BE2C (cell line): ENCODE data around the gene AAR2. TPM values are rescaled to one million over a fixed set of nuclear protein-coding genes. Genes with fewer than 3 reads are reported as not detected.

Experiments
- DNase-seq: peaks from one replicate; pipeline ENCODE4 v3.0.0-alpha.2; 2020
- H3K27me3 ChIP-seq: fragments of 250-450 bp; sonication (Bioruptor Pico); 2 replicates; pipeline ENCODE4 v1.5.1; 2020; ENCODE audit warnings: mild to moderate bottlenecking
- H3K36me3 ChIP-seq: fragments of 250-450 bp; sonication (Bioruptor Pico); 2 replicates; pipeline ENCODE4 v1.5.1; 2020; ENCODE audit warnings: mild to moderate bottlenecking
- H3K4me1 ChIP-seq: fragments of 250-450 bp; sonication (Bioruptor Pico); 2 replicates; pipeline ENCODE4 v1.5.1; 2020
- H3K4me3 ChIP-seq: 2 replicates; pipeline ENCODE4 v1.5.1; 2011; ENCODE audit warnings: low read depth, low read length
- H3K9me3 ChIP-seq: fragments of 250-450 bp; sonication (Bioruptor Pico); 2 replicates; pipeline ENCODE4 v1.5.1; 2020
- CTCF ChIP-seq: IDR thresholded peaks from 2 replicates; pipeline ENCODE4 v1.5.1; 2012; ENCODE audit warnings: mild to moderate bottlenecking, low read depth, low read length
- polyA plus RNA-seq: library from polyadenylated mRNA; unstranded; fragments of >200 nt; gene quantifications from one replicate; pipeline ENCODE4 v1.2.1, GENCODE V29; 2012; ENCODE audit warnings: low read depth, missing spikeins; ENCODE audit not compliant: insufficient read length, insufficient read depth

The AAR2 gene
- 114 TPM for polyA plus RNA-seq

DNA sequence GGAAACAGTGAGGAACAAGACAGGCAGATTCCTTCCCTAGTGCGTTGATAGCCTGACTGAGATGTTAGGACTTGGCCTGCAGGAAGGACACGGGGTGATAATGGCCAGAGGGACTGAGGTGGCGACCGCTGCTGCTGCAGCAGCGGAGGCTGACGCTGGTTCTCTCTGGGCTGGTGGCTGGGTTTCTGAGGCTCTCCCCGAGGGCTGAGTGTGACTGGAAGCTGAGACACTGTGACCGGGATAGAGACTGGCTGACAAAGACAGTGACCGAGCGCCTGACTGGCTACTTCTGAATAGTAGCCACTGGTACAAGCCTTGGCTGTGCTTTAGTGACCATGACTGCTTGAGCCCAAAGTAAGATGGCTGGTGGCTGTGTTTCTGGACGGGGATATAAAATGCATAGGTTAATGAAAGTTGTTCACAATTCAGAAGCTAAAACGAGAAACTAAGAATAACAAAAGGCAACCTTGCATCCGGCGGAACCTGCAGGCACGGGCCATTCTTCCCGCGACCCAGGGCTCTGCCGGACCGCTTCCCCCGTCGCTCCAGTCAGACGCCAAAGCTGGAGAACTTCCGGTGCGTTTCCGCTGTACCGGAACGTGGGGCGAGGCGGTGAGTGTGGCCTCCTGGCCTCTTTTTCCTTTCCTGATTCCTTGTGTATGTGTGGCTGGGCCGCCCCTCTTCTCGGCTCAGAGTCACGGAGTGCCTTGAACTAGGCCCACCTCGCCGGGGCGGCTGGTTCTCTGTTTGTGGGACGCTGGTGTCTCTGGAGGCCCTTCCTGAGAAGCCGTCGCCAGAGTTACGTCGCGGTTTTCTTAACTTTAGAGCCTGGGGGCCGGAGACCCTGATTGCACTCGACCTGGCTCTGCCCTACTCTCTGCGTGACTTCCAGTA lies at the start of gene AAR2:
AAR2 (plus strand) TSS at position 587 of the 894 bp plus-strand sequence. CDS start 3,391 bp downstream, outside the sequence.
- DNase-seq: peak; percentile 84
- no peaks in the 10 kb centered on the region for H3K9me3 ChIP-seq
- TF ChIP-seq CTCF: no peak
- H3K4me3 ChIP-seq: peak within 1 kb of the TSS; percentile 100
- peaks cover 13% of the 10 kb centered on the region for H3K36me3 ChIP-seq
- H3K4me1 ChIP-seq: no peaks in the 10 kb centered on the region
- H3K27me3 ChIP-seq: no peaks in the 10 kb centered on the region

DNA sequence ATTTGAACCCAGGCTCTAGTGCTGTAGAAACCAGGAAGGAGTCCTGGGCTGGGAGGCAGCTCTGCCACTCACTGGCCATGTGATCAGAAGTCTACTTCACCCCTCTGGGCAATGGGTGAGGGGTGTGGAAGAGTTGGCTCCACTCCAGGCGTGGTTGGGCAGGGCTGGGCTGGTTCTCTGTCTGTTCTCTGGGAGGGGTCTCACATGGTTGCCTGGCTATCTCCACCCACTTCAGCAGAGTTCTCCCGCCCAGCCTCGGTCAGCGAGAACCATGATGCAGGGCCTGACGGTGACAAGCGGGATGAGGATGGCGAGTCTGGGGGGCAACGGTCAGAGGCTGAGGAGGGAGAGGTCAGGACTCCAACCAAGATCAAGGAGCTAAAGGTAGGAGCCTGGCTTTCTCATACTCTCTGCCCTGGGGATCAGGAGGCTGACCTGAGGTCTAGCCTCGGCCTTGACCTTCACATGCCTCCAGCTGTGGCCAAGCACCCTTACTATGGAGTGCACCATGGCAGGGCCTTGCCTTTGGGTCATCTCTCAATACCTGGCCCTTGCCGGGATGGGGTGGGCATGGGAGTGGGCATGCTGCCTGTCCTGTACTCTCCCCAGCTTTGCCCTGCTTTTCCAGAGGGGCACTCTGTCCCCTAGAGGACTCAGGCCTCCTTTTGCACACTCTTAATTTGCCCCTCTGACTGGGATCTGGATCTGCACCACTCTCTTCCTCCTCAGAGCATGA lies 42.1 kb upstream of the AAR2 start:
- Histone ChIP-seq H3K36me3 (peaks cover 6% of the 10 kb centered on the region), H3K9me3 (no peaks in the 10 kb centered on the region), H3K4me3 (no peak overlapping the region), H3K4me1 (peaks cover 8% of the 10 kb centered on the region), H3K27me3 (no peaks in the 10 kb centered on the region)
- no peak for TF ChIP-seq CTCF
- DNase-seq: no peak

DNA sequence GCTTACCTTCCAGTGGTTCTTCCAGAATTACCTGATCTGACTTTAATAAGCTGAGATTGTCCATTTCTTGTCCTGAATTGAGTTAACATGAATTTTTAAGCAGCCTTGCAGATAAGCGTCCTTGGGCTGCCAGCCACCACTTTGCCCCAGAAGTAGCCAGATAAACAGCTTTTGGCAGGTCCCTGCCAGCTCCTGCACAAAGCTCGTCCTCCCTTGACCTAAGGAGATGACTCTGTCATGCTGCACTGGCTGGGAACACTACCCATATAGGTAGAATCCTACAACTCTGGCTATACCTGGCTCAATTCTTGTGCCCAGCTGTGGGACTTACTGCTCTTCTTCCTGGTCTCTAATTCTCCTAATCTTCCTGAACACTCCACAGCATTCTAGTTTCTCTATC lies 39.6 kb upstream of the AAR2 start:
- Histone ChIP-seq H3K9me3 (no peaks in the 10 kb centered on the region), H3K27me3 (no peaks in the 10 kb centered on the region), H3K36me3 (no peaks in the 10 kb centered on the region; the same call in none of the 2 replicates), H3K4me3 (no peak overlapping the region), H3K4me1 (peaks cover 14% of the 10 kb centered on the region)
- TF ChIP-seq CTCF: no peak
- no peak for DNase-seq

DNA sequence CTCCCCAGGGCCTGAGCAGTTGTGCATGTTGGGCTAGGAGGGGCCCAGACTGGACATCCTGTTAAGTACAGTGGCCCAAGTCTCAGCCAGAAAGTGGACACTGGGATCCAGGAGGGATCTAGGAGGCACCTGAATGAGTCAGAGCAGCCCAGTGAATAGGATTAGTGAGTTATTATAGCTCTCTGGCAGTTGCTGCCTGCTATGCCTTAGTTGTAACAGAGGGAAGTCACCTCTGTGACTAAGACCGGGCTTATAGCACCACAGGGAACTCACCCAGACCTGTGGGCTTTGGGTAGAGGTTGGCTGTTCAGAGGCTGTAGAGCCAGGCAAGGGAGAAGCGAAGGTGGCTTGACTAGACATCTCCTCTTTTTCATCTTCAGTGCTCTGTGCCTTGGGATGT lies 39.0 kb upstream of the AAR2 start:
- TF ChIP-seq CTCF: no peak
- no peaks in the 10 kb centered on the region; the same call in none of the 2 replicates for H3K36me3 ChIP-seq
- H3K27me3 ChIP-seq: no peaks in the 10 kb centered on the region
- no peak overlapping the region for H3K4me3 ChIP-seq
- H3K9me3 ChIP-seq: no peaks in the 10 kb centered on the region
- no peak for DNase-seq
- H3K4me1 ChIP-seq: peaks cover 14% of the 10 kb centered on the region

- Histone ChIP-seq H3K27me3 (no peaks in the 10 kb centered on the region), H3K36me3 (peaks cover 4% of the 10 kb centered on the region), H3K9me3 (no peaks in the 10 kb centered on the region), H3K4me3 (peak overlapping the region; percentile 5), H3K4me1 (peaks cover 14% of the 10 kb centered on the region)
- peak; percentile 98 for TF ChIP-seq CTCF
- DNase-seq: peak; percentile 91
These were observed 36.7 kb upstream of the AAR2 start for GRCh38 chr20:36199345-36200257.
